HG03060 (cell line): ENCODE measurements around the gene PTPN1.

Experiments used
- ATAC-seq: cut with Tn5 transposase; IDR thresholded peaks from one replicate; pipeline ENCODE4 v1.9.1; 2021; ENCODE audit warnings: low read depth, moderate number of reproducible peaks; ENCODE audit not compliant: unreplicated experiment

The PTPN1 gene

DNA sequence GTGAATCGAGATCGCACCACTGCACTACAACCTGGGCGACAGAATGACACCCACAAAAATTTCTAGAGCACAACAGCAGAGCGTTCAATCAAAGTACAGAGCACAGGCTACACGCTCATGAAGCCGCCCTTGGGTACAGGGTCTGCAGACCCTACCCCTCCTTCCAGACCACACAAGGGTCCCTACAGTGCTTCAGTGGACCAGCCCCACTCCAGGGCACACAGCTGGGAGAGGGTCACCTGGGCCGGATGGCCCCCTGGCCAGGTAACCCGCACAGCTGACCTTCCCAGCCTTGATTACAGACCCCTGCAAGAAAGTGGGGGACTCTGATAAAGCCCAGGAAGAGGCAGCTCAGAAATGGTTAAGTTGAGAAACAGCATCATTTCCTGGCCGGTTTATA lies 117.6 kb downstream of the PTPN1 start:
- no peak for ATAC-seq

DNA sequence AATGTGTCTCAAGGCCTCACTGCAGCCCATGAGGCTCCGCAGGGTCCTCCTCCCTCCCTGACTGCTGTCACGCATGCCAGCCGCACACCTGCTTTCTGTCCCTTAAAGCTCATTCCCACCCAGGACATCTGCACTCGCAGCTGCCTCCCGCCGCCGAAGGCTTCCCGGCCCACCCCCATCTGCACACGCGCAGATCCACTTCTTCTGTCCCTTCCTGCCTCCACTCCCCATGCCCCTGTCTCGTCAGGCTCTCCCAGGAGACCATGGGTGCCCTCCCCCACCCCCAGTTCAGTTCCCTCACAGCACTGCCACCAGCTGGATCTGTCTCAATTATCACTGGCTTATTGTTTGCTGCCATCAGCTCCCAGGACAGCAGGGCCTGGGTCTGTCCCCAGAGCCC lies 118.1 kb downstream of the PTPN1 start:
- ATAC-seq, result no peak

DNA sequence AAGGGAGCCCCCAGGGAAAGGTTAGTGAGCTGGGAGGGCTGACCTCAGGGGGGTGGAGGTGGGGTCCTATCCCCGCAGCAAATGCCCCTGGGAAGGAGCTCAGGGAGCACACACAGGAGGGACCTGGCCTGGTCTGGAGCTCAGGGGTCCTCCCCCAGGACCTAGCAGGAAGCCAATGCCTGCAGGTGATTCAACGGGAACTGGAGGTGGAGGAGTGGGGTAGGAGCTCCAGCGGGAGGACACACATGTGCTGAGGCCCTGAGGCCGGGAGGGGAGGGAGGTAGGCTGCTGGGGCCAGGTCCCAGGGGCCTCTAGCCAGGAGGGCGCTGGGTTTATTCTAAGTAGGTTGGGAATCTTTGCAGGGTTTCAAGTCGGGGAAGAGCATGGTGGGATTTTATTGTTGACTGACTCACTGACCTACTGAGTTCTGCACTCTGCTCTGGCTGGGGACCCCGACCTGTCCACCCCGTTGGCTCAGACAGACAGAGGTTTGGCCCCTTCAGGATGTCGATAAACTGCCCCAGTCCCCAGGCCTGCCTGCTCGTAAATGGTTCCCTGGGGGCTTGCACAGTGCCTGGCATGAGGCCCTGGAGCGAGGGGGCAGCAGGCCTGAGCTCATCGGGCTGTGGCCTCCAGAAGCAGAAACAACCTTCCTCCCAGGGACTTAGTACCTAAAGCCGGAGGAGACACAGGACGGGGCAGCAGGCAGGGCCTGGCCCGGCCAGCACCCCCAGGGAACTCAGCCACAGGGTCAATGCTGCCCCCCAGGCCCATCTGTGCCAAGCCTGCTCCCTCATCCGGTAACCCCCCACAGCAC lies 118.9 kb downstream of the PTPN1 start:
- no peak for ATAC-seq

DNA sequence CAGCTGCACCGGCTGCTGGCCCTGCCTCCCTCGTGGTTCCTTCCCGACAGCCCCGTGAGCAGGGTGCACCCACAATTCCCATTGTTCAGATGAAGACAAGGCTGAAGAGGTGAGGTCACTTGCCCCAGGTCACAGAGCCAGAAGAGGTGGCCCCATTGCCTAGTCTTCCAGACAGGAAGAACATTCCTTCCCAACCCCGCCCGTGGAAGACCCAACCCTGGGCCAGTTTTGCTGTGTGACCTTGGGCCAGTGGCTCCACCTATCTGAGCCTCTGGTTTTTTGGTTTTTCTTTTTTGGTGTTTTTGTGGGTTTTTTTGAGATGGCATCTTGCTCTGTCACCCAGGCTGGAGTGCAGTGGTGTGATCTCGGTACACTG lies 119.5 kb downstream of the PTPN1 start:
- ATAC-seq, result no peak

- no peak for ATAC-seq
These were observed 120.5 kb downstream of the PTPN1 start for GRCh38 chr20:50630578-50631263.

DNA sequence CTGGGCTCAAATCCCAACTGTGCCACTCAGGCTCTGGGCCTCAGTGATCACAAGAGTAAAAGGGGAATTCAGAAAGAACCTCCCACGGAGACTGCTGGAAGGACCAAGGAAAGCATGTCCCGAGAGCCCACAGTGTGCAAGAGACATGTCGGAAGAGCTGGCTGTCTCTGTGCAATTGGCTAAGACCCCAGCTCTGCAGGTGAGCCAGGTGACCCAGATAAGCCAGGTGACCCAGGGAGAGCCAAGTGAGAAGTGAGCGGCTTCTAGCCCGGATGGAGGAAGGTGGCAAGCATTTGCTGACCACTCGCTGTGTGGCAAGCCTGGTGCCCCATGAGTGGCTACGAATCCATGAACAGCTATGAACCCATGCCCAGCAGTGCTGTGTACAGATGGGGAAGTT lies 122.1 kb downstream of the PTPN1 start:
- no peak for ATAC-seq

DNA sequence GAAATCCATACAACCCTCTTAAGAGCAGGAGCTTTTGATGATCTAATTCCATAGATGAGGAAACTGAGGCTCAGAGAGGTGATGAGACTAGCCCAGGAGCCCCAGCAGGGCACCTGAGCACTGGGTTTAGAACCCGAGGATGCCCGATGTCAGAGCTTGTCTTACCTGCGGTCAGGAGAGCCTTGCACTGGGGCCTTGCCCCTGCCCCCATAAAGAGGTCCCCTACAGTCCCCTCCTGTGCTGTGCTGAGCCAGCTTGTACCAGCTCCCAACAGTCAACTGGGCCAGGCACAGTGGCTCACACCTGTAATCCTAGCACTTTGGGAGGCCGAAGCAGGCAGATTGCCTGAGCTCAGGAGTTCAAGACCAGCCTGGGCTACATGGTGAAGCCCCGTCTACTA lies 122.5 kb downstream of the PTPN1 start:
- no peak for ATAC-seq

DNA sequence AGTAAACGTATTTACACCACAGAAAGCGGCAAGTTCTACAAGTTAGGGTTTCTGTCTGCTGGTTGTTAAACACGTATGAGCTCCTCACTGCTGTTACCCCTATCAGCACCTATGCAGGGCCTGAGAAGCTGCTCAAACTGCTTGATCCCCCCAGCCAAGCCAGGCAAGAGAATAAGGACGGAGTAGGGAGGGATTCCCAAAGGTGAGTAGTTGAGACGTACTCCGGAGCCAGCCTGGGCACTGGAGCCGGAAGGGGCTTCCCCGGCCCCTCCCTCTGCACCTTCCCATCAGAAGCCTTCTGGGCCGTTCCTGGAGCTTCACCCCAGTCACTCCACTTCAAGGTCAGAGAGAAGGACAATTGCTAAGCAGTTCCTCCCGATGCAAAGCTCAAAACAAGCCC lies 123.2 kb downstream of the PTPN1 start:
- ATAC-seq, result no peak

- ATAC-seq, result no peak
These were observed 124.0 kb downstream of the PTPN1 start for GRCh38 chr20:50634191-50634590.
